ENCODE results near the gene POU3F3. TPM values are rescaled to one million over a fixed set of nuclear protein-coding genes. Genes with fewer than 3 reads are reported as not detected.

Gene POU3F3
- total RNA-seq, 4 donors from 2014 or later = not detected

- TF ChIP-seq CTCF (IDR thresholded peaks at IDR 0.05) = no peak
- ATAC-seq (ENCODE audit: low FRiP score) (no peak), DNase-seq (ENCODE audit: low spot score) (no peak)
These were observed 12.9 kb upstream of the POU3F3 start for GRCh38 chr2:104840893-104841585.

GRCh38 chr2:104841744-104842143 is 12.2 kb upstream of the POU3F3 start:
- no peak for DNase-seq (ENCODE audit: low spot score)
- TF ChIP-seq CTCF (IDR thresholded peaks at IDR 0.05) = no peak
- ATAC-seq (ENCODE audit: low FRiP score) = no peak

- DNase-seq (ENCODE audit: low spot score) (no peak), ATAC-seq (ENCODE audit: low FRiP score) (no peak)
- TF ChIP-seq CTCF (IDR thresholded peaks at IDR 0.05) = no peak
These were observed 8.9 kb upstream of the POU3F3 start for GRCh38 chr2:104844807-104845551.

- ATAC-seq (ENCODE audit: low FRiP score) = no peak
- TF ChIP-seq CTCF (IDR thresholded peaks at IDR 0.05) = no peak
These were observed 8.4 kb upstream of the POU3F3 start for GRCh38 chr2:104845552-104845931.

GRCh38 chr2:104845946-104846785 is 7.7 kb upstream of the POU3F3 start:
- DNase-seq (ENCODE audit: low spot score) (no peak), ATAC-seq (ENCODE audit: low FRiP score) (no peak)
- no peak for TF ChIP-seq CTCF (IDR thresholded peaks at IDR 0.05)

More at GRCh38 chr2:104845552-104845931, 8.4 kb upstream of the POU3F3 start:
- DNase-seq (ENCODE audit: low spot score) = no peak

- no peak for TF ChIP-seq CTCF (IDR thresholded peaks at IDR 0.05)
- ATAC-seq (ENCODE audit: low FRiP score) = no peak
- no peak for DNase-seq (ENCODE audit: low spot score)
These were observed 6.9 kb upstream of the POU3F3 start for GRCh38 chr2:104846786-104847585.

Measured in omental fat pad (tissue), 4 donors.